ENCODE data around the gene FHIT.
A peak's percentile ranks its signal among the peaks of the same experiment; 100 is the strongest.

Gene FHIT

GRCh38 chr3:60434950-60435349, 816.3 kb downstream of the FHIT start:
- no peak for DNase-seq

- DNase-seq: no peak
Observed at GRCh38 chr3:60434323-60434722, 816.9 kb downstream of the FHIT start.

GRCh38 chr3:60431599-60431958, 819.7 kb downstream of the FHIT start:
- DNase-seq: no peak

- no peak for DNase-seq
Observed at GRCh38 chr3:60430205-60430604, 821.0 kb downstream of the FHIT start.

- DNase-seq: no peak
Observed at GRCh38 chr3:60427109-60427508, 824.1 kb downstream of the FHIT start.

- no peak for DNase-seq
Observed at GRCh38 chr3:60424942-60425341, 826.3 kb downstream of the FHIT start.

- DNase-seq: no peak
Observed at GRCh38 chr3:60424034-60424433, 827.2 kb downstream of the FHIT start.

GRCh38 chr3:60423556-60423955, 827.7 kb downstream of the FHIT start:
- no peak for DNase-seq

GRCh38 chr3:60421749-60422446, 829.4 kb downstream of the FHIT start:
- no peak for DNase-seq

GRCh38 chr3:60417576-60417975, 833.7 kb downstream of the FHIT start:
- DNase-seq: no peak

- DNase-seq: no peak
Observed at GRCh38 chr3:60414011-60414410, 837.2 kb downstream of the FHIT start.

- DNase-seq: no peak
Observed at GRCh38 chr3:60413551-60413950, 837.7 kb downstream of the FHIT start.

- no peak for DNase-seq
Observed at GRCh38 chr3:60403866-60404265, 847.4 kb downstream of the FHIT start.

- DNase-seq: no peak
Observed at GRCh38 chr3:60402931-60403330, 848.3 kb downstream of the FHIT start.

GRCh38 chr3:60399861-60400845, 851.1 kb downstream of the FHIT start:
- DNase-seq: peak; percentile 5

- no peak for DNase-seq
Observed at GRCh38 chr3:60399292-60399691, 852.0 kb downstream of the FHIT start.

- no peak for DNase-seq
Observed at GRCh38 chr3:60395173-60395762, 856.0 kb downstream of the FHIT start.

- DNase-seq: no peak
Observed at GRCh38 chr3:60393946-60394345, 857.3 kb downstream of the FHIT start.

GRCh38 chr3:60392501-60392900, 858.8 kb downstream of the FHIT start:
- no peak for DNase-seq

GRCh38 chr3:60391292-60391691, 860.0 kb downstream of the FHIT start:
- no peak for DNase-seq

- DNase-seq: no peak
Observed at GRCh38 chr3:60388731-60389130, 862.5 kb downstream of the FHIT start.

- no peak for DNase-seq
Observed at GRCh38 chr3:60386306-60386705, 864.9 kb downstream of the FHIT start.

GRCh38 chr3:60384341-60384740, 866.9 kb downstream of the FHIT start:
- no peak for DNase-seq

GRCh38 chr3:60383345-60383744, 867.9 kb downstream of the FHIT start:
- DNase-seq: no peak
